Pancreas (tissue), 10 donors: Measurements from ENCODE around the gene IQSEC1. TPM values are rescaled to one million over a fixed set of nuclear protein-coding genes. Genes with fewer than 3 reads are reported as not detected.

Source experiments
- ATAC-seq, 4 donors: fragments of 200-7000 bp; cut with Tn5 transposase; one replicate each; pipeline versions ENCODE4 v1.8.0 to v1.9.1; 2020; ENCODE audit warnings: mild to moderate bottlenecking in 4 of 4, moderate library complexity in 4 of 4
- DNase-seq, 6 donors: peaks; one replicate each; pipeline ENCODE4 v3.0.0-alpha.2; 2020
- FAIRE-seq: peaks from 2 replicates; lab custom pipeline; 2012; peaks lifted over from hg19 to GRCh38; lab: Jason Lieb, UNC
- H3K27ac ChIP-seq, 4 donors: fragments of 200-600 bp; sonication (generic); 1 replicate in 3 of 4; 2 replicates in 1 of 4; pipeline versions ENCODE4 v1.5.0 to v1.8.0; 2020
- H3K27me3 ChIP-seq, 4 donors: fragments of 200-600 bp; one replicate each; pipeline ENCODE4 v1.8.0; 2021
- H3K36me3 ChIP-seq, 3 donors: fragments of 200-600 bp; sonication (generic) in 1 of 3; one replicate each; pipeline versions ENCODE4 v1.5.0 to v1.8.0; 2020 to 2021
- H3K4me1 ChIP-seq, 3 donors: fragments of 200-600 bp; one replicate each; pipeline ENCODE4 v1.8.0; 2021
- H3K4me3 ChIP-seq, 4 donors: fragments of 200-600 bp; sonication (generic) in 2 of 4; one replicate each; pipeline versions ENCODE4 v1.5.0 to v1.8.0; 2020 to 2021
- H3K9me3 ChIP-seq, 4 donors: fragments of 200-600 bp; one replicate each; pipeline ENCODE4 v1.8.0; 2021
- WGBS, 2 donors: extraction: QIAGEN DNeasy Blood & Tissue Kit; methylation state at CpG; one replicate each; pipeline ENCODE4 v1.1.7; 2013; 5-methylcytosine and 5-hydroxymethylcytosine counted together
- intact Hi-C, 3 donors: fragments of 100-400 bp; cut with DNase I; formaldehyde crosslinking; loops; one replicate each; pipeline versions ENCODE4 v1.11.1 to v1.14.2; 2022
- polyA plus RNA-seq, 2 donors: library from polyadenylated mRNA; stranded (reverse); fragments of 200-250 nt; gene quantifications; one replicate each; pipeline ENCODE4 v1.2.3, GENCODE V29; 2013
- total RNA-seq, 6 donors: library from RNA; stranded (reverse); fragmentation: NEBNext Ultra II Directional in 4 of 6; extraction: Animal tissue kit (Norgen Biotek cat#: 25700) in 4 of 6; gene quantifications; one replicate each; pipeline versions ENCODE4 v1.2.1 to v1.2.4, GENCODE V29; 2021 to 2023
- TF ChIP-seq, protein P1 (sequence below), 4 donors: fragments of 200-600 bp; sonication (generic) in 3 of 4; IDR thresholded peaks; one replicate each; pipeline versions ENCODE4 v1.5.0 to v1.8.0; 2021; ENCODE audit warnings: antibody characterized with exemption in 4 of 4
- donor health status: healthy with polysubstance abuse.
- donor health status: DM: no; HTN: no; CAD: no; lungs with moderate emphysema.
- donor health status: DM: no; HTN: no; CAD: no.
- donor health status: control.
- donor health status: control.
- donor health status: Bipolar disorder and iron deficiency.
- donor health status: DM: yes; HTN: yes; CAD: no.
- donor health status: DM: no; HTN: no; CAD: no.
- donor health status: DM: no; HTN: no; CAD: no.
- donor health status: DM: yes; HTN: yes; CAD: no.

IQSEC1 gene
- total and polyA plus RNA-seq, 8 donors, result 15.0 to 27.9 (median 23.1) TPM

DNA sequence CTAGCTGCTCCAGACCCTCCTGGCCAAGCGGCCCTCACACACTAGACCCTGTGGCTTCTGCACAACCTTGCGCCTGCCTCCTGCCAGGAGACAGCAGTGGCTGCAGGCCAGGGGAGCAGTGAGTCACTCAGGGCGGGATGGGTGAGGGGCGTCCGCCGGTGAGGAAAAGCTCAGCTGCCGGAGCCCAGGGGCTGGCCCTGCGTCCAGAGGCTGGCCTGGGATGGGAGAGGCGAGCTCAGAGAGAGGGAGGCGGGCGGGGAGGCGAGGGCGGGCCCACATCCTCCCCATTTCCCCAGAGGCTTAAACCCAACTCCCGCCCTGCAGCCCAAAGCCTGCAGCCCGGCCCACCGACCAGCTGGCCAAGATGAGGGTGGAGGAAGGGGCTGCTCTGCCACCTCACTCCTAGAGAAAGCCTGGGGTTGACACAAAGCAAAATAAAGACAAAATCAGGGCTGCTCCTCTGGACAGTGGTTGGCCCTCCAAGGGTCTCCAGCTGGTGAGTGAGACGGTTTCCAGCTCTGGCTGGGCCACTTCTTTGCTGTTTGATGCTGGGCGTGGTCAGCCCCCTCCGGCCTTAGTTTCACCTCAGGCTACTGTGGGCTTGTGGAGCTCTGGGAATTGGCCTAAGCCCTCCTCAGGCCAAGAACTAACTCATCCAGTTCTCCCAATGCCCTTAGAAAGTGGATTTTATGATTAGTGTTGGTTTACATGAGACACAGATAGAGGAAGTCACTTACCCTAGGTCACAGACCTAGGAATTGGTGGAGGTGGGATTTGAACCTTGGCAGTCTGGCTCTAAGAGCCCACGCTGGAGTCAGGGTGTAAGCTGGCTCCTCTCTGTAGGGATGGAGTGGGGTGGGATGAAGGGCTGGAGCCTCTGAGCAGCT is 50.6 kb downstream of the IQSEC1 start:
- TF ChIP-seq, protein P1, sequence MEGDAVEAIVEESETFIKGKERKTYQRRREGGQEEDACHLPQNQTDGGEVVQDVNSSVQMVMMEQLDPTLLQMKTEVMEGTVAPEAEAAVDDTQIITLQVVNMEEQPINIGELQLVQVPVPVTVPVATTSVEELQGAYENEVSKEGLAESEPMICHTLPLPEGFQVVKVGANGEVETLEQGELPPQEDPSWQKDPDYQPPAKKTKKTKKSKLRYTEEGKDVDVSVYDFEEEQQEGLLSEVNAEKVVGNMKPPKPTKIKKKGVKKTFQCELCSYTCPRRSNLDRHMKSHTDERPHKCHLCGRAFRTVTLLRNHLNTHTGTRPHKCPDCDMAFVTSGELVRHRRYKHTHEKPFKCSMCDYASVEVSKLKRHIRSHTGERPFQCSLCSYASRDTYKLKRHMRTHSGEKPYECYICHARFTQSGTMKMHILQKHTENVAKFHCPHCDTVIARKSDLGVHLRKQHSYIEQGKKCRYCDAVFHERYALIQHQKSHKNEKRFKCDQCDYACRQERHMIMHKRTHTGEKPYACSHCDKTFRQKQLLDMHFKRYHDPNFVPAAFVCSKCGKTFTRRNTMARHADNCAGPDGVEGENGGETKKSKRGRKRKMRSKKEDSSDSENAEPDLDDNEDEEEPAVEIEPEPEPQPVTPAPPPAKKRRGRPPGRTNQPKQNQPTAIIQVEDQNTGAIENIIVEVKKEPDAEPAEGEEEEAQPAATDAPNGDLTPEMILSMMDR (IDR thresholded peaks at IDR 0.05), result no peak
- Histone ChIP-seq H3K36me3 (no peaks in the 10 kb centered on the region), H3K4me1 (peaks cover 0 to 10% (median 4%) of the 10 kb centered on the region in 3 donors), H3K4me3 (no peak overlapping the region), H3K9me3 (no peaks in the 10 kb centered on the region), H3K27me3 (no peaks in the 10 kb centered on the region), H3K27ac (no peak overlapping the region)
- FAIRE-seq, result no peak
- WGBS, 2 donors, result 74 to 76% methylated on average over 19 to 20 of the region's 20 CpGs
- peak; percentile 60 to 86 (median 67) for ATAC-seq
- DNase-seq, result peak in 4 of 6 donors; percentile 62 to 87 (median 78)
- intact Hi-C loops, result no loop called here

DNA sequence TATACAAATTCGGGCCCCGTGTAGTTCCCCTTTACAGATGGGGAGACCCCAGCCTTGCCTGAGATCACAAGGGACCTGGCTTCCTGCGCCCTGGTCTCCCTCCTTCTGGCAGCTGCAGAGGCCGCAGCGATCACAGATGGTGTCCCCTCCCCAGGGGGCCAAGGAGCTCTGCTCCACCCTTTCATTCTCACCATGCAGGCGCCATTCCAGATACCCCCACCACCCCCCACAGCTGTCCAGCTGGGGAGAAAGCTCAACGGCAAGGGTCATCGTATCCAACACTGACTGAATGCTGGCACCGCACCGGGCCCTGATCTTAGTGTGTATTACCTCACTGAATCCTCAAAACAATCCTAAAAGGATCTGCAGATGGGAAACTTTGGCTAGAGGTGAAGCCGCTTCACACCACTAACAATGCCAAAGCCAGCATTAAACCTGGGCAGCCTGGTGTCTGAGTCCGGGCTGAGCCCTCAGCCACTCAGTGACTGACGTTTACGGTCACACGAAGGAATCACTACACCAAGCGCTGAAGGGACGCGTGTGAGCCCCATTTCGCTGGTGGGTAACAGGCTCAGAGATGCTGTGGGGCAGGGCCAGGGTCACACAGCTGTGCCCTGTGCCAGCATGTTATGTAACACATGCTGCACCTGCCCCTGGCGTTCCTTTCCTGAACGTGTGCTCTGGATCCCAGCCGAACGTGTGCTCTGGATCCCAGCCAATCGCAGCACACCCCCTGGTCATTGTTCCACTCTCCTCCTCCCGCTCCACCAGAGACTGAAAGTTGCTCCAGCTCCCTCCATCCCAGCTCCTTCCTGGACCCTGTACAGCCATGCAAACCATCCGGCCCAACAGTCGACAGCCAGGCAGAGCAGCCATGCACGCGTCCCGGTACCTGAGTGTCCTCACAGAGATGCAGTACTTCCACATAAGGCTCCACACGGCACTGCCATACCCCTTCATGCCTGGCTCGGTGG is 51.8 kb downstream of the IQSEC1 start:
- H3K27ac ChIP-seq, result no peak overlapping the region

DNA sequence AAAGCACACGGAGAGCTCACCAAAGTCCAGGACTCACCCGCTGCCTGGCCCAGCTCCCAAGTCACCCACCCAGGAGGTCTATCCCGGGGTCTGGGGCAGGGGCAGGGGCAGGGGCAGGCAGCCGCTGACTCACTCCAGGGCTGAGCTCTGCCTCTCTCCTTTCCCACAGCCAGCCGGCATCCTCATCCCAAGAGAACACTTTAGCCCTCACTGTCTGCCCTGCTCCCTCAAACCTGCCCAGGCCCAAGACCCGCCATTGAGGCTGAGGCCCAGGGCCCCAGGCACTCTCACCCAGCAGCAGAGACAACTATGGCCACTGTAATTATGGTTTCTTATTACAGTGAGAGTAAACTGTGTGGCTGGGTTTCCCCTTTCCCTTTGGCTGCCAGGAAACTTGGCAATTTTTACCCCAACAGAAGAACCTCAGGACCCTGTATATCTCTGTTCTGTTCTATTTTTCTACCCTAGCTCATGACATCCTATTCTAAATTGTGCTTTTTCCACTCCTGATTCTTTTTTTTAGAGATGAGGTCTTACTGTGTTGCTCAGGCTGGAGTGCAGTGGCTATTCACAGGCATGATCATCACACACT is 53.0 kb downstream of the IQSEC1 start:
- WGBS, 2 donors, result 91% methylated on average over 5 to 6 of the region's 6 CpGs
- H3K27ac ChIP-seq, result no peak overlapping the region
- intact Hi-C loops, result no loop called here
- ATAC-seq (no peak), DNase-seq (no peak), FAIRE-seq (no peak)
- peaks cover 0 to 10% (median 4%) of the 10 kb centered on the region in 3 donors for H3K4me1 ChIP-seq
- no peaks in the 10 kb centered on the region for H3K9me3 ChIP-seq
- no peak overlapping the region for H3K4me3 ChIP-seq
- no peaks in the 10 kb centered on the region for H3K27me3 ChIP-seq
- no peaks in the 10 kb centered on the region for H3K36me3 ChIP-seq
- TF ChIP-seq, protein P1 (IDR thresholded peaks at IDR 0.05), result no peak

More for the DNA sequence above, 51.8 kb downstream of the IQSEC1 start:
- TF ChIP-seq, protein P1 (IDR thresholded peaks at IDR 0.05), result no peak
- Histone ChIP-seq H3K27me3 (no peaks in the 10 kb centered on the region), H3K9me3 (no peaks in the 10 kb centered on the region), H3K4me3 (no peak overlapping the region), H3K36me3 (no peaks in the 10 kb centered on the region), H3K4me1 (peaks cover 0 to 10% (median 4%) of the 10 kb centered on the region in 3 donors)
- peak; percentile 40 to 71 (median 56) for ATAC-seq
- WGBS, 2 donors, result 54 to 55% methylated on average over 32 of the region's 32 CpGs
- intact Hi-C loops, result no loop called here
- DNase-seq, result peak in 4 of 6 donors; percentile 49 to 72 (median 60)
- no peak for FAIRE-seq

DNA sequence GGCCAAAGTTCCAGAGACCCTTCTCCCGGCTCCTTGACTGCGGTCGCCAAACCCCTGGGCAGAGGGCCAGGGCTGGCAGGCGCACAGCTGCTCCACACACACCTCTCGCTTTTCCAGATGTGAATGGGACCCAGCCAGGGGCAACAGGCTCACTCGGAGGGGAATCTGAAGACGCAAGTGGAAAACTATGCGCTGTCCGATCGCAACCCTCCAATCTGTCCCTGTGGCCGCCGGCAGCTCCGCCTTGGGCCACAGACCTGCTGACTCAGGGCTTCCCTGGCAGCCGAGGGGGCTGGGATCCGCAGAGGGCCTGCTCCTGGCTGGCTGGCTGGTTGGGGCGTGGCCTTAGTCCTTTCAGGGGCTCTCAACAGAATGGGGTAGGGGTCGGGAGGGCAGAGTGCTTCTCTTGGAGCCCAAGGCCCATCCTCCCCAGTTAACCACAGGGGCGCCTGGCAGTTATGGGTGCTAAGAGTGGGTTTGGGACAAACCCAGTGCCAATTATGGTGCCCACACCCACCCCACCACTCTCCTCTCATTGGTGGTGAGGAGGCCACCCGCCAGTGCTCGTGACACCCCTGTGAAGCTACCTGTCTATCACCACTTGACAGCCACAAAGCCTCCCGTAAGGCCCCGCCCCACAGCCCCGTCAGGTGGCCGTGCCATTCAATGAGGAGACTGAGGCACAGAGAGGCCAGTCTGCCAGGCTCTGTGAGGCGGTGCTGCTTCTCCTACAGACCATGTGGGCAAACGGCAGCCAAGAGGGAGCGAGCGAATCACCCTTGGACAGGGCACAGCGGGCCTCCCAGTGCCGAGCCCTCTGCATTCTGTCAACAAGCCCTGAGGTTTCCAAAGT is 53.8 kb downstream of the IQSEC1 start:
- H3K4me3 ChIP-seq, result no peak overlapping the region

More for the DNA sequence above, 53.8 kb downstream of the IQSEC1 start:
- H3K27ac ChIP-seq, result no peak overlapping the region
- no peaks in the 10 kb centered on the region for H3K36me3 ChIP-seq
- FAIRE-seq (no peak), DNase-seq (peak in 1 of 6 donors; percentile 57), ATAC-seq (peak in 2 of 4 donors; percentile 19 to 25)
- H3K27me3 ChIP-seq, result no peaks in the 10 kb centered on the region
- peaks cover 0 to 10% (median 4%) of the 10 kb centered on the region in 3 donors for H3K4me1 ChIP-seq
- TF ChIP-seq, protein P1 (IDR thresholded peaks at IDR 0.05), result no peak
- H3K9me3 ChIP-seq, result no peaks in the 10 kb centered on the region
- intact Hi-C loops, result no loop called here
- WGBS, 2 donors, result 80 to 83% methylated on average over 30 of the region's 30 CpGs
